HS-27A (cell line): ENCODE results near the gene ITIH4.
"Not testable (repeated sequence)": the region's sequence is repeated elsewhere in the genome, so short reads cannot be mapped to it uniquely, and the experiment has no call there.

Experiments used
- DNase-seq: peaks from one replicate; pipeline ENCODE4 v3.0.0-alpha.2; 2012; ENCODE audit warnings: low read depth, missing footprints

ITIH4 gene

DNA sequence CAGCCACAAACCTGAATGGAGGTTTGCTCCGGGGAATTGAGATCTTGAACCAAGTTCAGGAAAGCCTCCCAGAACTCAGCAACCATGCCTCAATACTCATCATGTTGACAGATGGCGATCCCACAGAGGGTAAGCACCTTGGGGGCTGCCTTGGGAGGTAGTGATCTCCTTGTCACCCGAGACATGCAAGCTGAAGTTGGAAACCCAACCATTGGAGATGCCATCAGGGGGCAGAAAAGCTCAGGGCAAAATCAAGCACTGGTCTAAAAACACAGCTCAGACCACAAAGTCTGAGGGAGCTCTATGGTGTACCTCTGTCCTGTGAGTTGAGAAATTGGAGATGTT is 47.3 kb downstream of the ITIH4 start:
- DNase-seq, result no peak

DNA sequence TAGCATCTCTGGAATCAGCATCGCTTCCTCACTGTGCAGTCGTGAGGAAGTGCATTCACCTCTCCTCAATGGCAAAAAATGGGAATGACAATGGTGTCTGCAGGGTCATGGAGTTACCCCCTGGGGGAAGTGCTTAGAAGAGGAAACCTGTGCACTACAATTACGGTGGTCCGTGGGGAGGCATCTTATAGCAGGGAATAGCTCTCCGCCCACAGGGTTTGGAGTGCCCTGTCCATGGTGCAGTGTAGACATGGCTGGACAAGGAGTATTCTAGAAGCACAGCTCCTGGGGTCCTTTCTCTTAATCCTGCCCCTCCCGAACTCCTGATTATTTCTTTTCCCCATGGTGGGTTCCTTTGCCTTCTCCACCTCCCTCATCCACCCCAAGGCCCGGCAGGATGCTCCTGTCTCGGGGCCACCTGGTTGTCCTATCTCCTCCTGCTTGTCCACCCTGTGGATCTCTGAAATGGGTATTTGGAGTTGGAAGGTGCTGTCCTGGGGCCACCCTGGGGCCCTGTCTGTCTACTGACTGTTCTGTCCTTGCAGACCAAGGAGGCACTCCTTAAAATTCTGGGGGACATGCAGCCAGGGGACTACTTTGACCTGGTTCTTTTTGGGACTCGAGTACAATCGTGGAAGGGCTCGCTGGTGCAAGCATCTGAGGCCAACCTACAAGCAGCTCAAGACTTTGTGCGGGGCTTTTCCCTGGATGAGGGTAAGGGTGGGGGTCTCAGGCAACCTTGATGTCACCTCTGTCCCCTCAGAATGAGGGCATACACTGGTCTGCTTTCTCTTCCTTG is 47.9 kb downstream of the ITIH4 start:
- no peak for DNase-seq

DNA sequence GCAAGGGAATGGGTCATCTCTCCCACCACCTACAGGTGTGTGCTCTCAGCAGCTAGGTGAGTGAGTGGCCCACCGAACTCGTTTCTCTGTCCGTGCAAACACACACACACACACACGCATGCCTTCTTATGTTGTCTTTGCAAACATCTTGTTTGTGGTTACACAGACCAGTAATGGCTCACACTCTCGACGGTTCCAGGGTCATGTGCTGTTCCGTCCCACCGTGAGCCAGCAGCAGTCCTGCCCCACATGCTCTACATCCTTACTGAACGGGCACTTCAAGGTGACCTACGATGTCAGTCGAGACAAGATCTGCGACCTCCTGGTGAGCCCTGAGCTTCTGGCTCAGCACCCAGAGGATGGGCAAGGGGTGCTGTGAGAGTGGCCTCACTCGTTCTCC is 48.7 kb downstream of the ITIH4 start:
- no peak for DNase-seq

DNA sequence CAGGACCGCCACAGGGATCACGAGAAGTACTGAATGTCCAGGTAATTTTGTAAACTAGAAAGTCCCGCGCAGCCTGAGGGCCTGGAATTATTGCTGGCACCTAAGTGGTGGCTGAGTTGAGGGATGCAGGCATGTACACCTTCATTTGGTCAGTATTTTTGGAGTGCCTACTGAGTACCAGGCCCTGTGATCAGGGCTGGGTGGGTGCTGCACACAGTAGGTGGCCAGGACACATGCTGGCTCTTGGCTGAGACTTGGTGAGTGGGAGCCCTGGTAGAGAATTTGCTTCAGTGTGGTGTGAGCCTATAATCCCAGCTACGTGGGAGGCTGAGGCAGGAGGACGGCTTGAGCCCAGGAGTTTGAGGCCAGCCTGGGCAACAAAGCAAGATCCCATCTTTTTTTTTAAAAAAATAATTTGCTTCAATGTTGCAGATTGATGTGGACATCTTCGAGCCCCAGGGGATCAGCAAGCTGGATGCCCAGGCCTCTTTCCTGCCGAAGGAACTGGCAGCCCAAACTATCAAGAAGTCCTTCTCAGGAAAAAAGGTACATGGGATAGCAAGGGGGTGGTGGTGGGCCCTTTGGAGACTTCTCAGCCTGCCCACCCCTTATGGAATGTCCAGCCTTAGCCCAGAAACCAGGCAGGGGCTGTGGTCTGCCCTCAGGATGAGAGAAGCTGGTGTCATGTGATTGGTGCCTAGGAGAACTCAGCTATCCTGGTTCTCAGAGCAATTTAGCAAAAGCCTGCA is 50.5 kb downstream of the ITIH4 start:
- DNase-seq, result no peak

- no peak for DNase-seq
These were observed 51.2 kb downstream of the ITIH4 start for GRCh38 chr3:52779011-52779836.

DNA sequence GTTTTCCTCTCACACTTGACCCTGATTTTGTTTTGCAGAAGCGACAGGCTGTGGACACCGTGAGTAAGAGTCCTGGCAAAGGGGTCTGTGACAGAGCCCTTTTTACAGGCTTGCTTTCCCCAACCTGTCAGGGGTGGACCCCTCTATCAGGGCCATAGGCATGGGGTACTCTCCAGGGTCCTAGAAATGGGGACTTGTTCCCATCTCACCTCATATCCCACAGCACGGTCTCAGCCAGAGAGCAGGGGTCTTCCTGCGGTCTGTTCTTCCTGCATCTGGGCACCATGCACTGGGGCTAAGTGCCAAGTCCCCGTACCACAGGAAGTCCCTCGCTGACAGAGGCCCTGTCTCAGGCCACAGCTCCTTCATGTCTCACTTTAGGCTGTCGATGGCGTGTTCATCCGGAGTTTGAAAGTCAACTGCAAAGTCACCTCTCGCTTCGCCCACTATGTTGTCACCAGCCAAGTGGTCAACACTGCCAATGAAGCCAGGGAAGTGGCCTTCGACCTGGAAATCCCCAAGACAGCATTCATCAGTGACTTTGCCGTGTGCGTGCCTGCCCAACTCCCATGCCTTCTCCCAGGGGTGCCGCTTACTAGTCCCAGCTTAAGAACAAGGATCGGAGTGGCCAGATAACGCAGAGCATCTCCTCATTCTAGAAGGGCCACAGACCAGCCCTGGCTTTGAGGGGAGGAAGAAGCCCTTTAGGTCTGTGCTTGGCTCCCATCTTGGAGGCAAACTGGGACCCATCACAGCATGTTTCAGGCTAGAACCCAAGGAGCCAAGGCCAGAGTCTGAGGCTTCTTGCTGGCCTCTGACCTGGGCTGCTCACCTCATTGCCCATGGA is 52.3 kb downstream of the ITIH4 start:
- DNase-seq, result no peak

DNA sequence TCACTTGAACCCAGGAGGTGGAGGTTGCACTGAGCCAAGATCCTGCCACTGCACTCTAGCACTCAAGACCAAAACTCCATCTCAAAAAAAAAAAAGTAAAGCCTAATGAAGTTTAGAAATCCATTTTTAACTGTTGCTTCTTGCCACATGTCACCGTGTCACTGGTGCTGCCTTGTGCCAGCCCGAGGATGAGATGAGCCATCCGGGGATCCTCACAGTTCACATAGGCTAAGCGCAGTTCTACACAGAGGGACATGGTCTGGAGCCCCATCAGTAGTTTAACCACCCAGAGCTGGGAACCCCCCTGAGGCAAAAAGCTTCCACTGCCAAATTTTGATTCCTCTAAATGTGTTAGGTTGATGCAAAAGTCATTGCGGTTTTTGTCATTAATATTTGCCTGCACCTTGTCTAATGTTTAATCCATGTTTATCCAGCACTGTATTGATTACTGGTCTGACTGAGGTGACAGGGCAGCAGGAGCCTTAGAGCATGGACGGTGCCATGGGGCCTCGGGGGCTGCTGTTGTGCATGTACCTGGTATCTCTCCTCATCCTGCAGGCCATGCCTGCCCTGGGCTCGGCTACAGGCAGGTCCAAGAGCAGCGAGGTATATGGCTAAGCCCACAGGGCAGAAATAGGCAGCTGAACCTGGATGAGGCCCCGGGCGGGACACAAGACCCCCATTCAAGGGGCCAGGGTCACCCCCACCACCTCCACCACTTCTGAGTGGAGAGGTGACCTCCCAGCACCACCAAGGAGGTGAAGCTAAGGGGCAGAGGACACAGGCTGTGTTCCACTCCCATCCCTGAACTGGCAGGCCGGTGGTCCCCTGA is 53.1 kb downstream of the ITIH4 start, which contains the start of gene ITIH1:
ITIH1 (plus strand) TSS at position 473 of the 832 bp plus-strand sequence; CDS start at position 490, 17 bp downstream.
- no peak for DNase-seq

- DNase-seq, result not testable (repeated sequence)
These were observed 54.0 kb downstream of the ITIH4 start for GRCh38 chr3:52776486-52776885.

GRCh38 chr3:52775877-52776276 is 54.6 kb downstream of the ITIH4 start:
- no peak for DNase-seq

DNA sequence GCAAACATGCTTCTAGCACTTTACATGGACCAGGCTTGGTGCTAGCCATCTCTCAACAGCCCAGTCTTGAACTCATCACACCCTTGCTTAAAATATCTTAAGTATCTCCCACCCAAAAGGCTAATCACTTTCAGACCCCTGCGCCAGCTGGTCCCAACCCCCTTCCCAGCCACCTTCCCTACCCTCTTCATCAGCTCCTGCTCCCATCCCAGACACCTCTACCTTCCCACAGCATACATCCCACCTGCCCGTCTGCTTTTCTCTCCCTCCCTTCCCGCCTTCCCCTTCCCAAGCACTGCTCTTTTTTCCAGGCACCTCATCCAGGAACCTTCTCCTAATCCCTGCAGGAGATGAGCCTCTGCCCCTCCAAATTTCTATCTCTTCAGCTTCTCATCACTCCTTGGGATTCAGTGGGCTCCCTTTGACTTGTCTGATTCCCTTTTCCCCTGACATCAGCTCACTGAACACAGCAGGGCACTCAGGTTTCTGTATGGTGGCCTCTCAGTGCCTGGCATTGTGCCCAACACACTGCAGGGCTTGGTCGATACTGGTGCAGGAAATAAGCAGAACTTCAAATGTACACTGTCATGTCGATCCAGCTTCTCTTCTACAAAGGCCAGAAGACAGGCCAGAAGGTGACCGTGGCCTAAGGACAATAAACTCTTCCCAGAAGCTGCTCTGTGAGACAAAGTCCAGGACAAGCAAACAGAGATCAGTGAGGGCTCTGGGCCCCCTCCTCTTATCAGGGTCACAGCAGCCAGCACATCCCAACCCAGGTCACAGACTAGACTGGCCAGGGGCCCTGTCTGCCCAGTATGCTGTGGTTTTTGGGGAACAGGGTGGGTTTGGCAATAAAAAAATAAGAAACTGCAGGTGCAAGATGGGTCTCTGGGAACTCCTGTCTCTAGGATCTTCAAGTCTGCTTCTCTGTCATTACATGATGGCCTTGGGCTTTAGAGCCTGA is 55.3 kb downstream of the ITIH4 start:
- DNase-seq, result no peak

GRCh38 chr3:52774066-52774713 is 56.3 kb downstream of the ITIH4 start:
- no peak for DNase-seq

DNA sequence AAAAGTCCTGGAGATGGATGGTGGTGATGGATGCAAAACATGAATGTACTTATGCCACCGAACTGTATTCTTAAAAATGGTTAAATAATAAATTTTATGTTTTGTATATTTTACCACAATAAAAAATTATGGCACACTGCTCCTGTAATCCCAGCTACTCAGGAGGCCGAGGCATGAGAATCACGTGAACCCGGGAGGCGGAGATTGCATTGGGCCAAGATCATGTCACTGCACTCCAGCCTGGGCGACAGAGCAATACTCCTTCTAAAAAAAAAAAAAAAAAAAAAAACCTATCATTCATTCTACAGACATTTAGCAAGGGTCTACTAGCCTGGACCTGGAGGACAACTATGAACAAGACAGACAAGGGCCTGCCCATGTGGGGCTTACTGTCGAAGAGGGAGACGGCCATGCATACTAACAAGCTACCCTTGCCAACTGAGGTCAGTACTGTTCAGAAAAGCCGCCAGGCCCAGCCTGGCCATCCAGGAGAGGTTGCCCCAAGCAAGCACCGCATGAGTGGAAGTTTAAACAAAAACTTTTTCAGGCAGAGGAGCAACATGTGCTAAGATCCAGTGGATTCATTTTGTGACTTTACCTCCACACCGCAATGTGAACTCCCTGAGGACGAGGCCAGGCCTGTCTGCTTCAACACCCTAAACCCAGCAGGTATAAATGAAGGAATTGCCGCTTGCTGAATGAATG is 57.0 kb downstream of the ITIH4 start:
- no peak for DNase-seq

DNA sequence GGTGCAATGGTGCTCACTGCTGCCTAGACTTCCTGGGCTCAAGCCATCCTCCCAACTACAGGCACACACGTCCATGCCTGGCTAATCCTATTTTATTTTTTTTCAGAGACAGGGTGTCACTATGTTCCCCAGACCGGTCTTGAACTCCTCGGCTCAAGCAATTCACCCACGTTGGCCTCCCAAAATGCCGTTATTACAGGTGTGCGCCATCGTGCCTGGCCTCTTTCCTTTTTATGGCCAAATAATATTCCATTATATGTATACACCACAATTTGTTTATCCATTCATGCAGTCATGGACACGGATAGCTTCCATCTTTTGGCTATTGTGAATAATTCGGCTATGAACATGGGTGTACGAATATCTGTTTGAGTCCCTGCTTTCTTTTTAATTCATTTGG is 58.8 kb downstream of the ITIH4 start:
- no peak for DNase-seq

GRCh38 chr3:52771334-52771681 is 59.2 kb downstream of the ITIH4 start:
- DNase-seq, result no peak

DNA sequence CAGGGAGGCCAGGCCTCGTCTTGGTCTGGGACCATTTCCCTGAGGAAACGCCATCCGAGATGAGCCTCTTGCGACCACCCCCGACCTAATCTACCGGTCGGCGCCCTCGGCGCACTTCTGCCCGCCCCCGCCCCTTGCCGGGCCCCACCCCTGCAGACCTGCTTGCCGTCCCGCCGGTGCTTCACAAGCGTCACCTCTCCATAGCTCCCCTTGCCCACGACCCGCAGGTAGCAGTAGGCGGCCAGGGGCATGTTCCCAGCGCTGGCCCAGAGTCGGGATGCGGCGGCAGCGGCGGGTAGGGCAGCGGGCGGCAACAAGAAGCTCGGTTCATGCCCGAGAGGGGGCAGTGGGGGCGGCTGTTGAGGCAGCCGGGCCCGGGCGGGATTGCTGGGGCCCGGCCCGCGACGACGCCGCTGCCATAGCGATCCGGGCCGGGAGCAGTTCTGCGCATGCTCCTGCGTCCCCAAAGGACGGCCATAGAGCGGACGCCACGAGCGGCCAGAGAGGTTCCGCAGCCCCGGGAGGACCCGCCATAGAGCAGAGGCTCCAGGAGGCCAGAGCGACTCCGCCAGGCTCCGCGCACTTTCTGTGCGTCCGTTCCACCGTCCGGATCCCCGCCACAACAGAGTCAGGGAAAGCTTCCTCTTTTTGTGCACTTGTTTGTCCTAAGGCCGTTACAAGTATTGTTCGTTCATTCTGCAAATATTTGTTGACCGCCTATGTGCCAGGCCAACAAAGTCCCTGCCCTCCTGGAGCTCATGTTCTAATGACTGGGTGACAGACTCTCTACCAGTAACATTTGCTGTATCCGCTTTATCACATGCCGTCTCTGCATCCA is 59.8 kb downstream of the ITIH4 start, which contains the start of gene NEK4:
NEK4 (minus strand) TSS at position 445 of the 838 bp plus-strand sequence; CDS start at position 251, 194 bp downstream.
- DNase-seq, result peak; percentile 76

DNA sequence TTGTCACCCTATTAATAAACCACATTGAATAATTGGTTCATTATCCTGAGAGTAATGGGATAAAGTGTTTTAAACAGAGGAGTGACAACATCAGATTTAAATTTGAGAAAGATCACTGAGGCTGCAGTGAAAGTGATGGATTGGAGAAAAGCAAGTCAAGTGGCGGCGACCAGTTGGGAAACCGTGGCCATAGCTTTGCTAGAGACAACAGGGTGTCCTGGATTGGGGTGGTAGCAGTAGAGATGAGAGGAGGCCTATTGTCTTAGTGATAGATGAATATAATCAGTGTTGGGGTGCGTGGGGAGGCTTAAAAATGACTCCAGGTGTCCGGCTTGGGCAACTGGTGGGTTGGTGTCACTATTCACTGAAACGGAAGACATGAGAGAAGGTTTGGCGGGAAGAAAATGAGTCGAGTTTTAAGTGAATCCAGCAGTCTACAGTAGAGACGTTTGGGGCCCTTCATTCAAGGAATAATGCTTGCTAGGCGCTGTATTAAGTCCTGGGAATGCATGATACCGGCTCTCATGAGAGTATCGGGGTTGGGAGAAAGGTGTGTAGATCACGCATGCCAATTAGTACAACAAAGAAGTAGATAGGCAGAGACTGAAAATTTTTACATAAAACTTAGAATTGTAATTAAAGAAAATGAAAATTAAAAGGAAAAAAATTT is 60.6 kb downstream of the ITIH4 start:
- no peak for DNase-seq

GRCh38 chr3:52763466-52763865 is 67.0 kb downstream of the ITIH4 start:
- no peak for DNase-seq
